ENCODE data around the gene BABAM2. TPM values are rescaled to one million over a fixed set of nuclear protein-coding genes. Genes with fewer than 3 reads are reported as not detected.
"Not testable (repeated sequence)": the region's sequence is repeated elsewhere in the genome, so short reads cannot be mapped to it uniquely, and the experiment has no call there.

The BABAM2 gene
- total RNA-seq, 3 donors from 2014 or later: 34.8 to 42.4 (median 41.3) TPM

DNA sequence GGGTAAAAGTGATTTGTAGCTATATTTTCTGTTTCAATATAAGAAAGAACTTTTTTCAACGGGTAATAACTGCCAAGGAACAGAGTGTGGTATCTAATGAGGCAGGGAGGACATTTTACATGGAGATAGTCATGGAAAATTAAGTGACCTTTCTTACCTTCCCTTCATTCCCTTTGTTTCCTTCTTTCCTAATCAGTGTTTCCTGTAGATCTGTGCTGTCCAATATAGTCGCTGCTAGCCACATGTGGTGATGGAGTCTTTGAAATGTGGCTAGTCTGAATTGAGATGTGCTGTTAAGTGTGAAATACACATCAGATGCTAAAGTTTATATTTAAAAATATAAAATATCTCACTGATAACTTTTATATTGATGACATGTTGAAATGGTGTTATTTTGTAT is 81.8 kb downstream of the BABAM2 start:
- no peak for DNase-seq

DNA sequence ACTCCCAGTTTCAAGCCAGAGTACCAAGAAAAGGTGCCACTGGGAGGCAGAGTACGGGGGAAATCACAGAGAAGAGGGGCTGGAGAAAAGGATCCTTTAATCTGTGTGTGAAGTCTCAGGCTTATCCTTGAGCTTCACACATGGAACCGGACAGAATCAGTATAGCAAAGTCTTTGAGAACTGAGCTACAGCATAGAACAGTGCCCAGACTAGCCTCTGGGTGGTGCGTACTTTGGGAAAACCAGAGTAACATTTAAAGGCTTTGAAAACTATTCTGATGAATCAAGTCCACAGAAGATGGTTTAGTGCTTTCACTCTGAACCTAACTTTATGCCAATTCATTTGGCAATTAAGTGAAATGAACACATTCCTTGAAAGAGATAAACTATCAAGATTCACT is 83.1 kb downstream of the BABAM2 start:
- Histone ChIP-seq H3K9me3 (peaks cover 3% of the 10 kb centered on the region), H3K36me3 (ENCODE audit: low read depth) (no peaks in the 10 kb centered on the region), H3K4me3 (no peak overlapping the region), H3K4me1 (ENCODE audit: low read depth) (no peaks in the 10 kb centered on the region)
- no peak for DNase-seq
- TF ChIP-seq, protein P1, sequence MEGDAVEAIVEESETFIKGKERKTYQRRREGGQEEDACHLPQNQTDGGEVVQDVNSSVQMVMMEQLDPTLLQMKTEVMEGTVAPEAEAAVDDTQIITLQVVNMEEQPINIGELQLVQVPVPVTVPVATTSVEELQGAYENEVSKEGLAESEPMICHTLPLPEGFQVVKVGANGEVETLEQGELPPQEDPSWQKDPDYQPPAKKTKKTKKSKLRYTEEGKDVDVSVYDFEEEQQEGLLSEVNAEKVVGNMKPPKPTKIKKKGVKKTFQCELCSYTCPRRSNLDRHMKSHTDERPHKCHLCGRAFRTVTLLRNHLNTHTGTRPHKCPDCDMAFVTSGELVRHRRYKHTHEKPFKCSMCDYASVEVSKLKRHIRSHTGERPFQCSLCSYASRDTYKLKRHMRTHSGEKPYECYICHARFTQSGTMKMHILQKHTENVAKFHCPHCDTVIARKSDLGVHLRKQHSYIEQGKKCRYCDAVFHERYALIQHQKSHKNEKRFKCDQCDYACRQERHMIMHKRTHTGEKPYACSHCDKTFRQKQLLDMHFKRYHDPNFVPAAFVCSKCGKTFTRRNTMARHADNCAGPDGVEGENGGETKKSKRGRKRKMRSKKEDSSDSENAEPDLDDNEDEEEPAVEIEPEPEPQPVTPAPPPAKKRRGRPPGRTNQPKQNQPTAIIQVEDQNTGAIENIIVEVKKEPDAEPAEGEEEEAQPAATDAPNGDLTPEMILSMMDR (IDR thresholded peaks at IDR 0.05): no peak
- intact Hi-C loops (cut with DNase I, micrococcal nuclease): no loop called here
- ATAC-seq: no peak

More for the DNA sequence above, 81.8 kb downstream of the BABAM2 start:
- H3K36me3 ChIP-seq (ENCODE audit: low read depth): no peaks in the 10 kb centered on the region
- intact Hi-C loops (cut with DNase I, micrococcal nuclease): no loop called here
- peaks cover 14% of the 10 kb centered on the region for H3K9me3 ChIP-seq
- no peaks in the 10 kb centered on the region for H3K4me1 ChIP-seq (ENCODE audit: low read depth)
- TF ChIP-seq, protein P1 (IDR thresholded peaks at IDR 0.05): no peak
- H3K4me3 ChIP-seq: no peak overlapping the region
- no peak for ATAC-seq

DNA sequence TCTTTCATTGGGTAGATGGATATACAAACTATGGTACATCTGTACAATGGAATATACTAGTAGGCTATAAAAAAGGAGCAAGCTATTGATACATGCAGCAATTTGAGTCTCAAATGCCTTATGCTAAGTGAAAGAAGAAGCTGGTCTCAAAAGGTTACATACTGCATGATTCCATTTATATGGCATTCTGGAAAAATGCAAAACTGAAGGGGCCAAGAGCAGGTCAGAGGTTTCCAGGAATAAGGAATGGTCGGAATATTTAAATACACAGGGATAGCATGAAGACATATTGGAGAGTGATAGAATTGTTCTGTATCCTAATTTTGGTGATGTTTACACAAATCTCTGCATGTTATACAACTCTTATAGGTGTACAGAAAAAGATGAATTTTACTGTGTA is 85.8 kb downstream of the BABAM2 start:
- no peaks in the 10 kb centered on the region for H3K36me3 ChIP-seq (ENCODE audit: low read depth)
- TF ChIP-seq, protein P1 (IDR thresholded peaks at IDR 0.05): no peak
- no peaks in the 10 kb centered on the region for H3K9me3 ChIP-seq
- H3K4me1 ChIP-seq (ENCODE audit: low read depth): no peaks in the 10 kb centered on the region
- H3K4me3 ChIP-seq: no peak overlapping the region
- ATAC-seq (no peak), DNase-seq (no peak)
- intact Hi-C loops (cut with DNase I, micrococcal nuclease): no loop called here

DNA sequence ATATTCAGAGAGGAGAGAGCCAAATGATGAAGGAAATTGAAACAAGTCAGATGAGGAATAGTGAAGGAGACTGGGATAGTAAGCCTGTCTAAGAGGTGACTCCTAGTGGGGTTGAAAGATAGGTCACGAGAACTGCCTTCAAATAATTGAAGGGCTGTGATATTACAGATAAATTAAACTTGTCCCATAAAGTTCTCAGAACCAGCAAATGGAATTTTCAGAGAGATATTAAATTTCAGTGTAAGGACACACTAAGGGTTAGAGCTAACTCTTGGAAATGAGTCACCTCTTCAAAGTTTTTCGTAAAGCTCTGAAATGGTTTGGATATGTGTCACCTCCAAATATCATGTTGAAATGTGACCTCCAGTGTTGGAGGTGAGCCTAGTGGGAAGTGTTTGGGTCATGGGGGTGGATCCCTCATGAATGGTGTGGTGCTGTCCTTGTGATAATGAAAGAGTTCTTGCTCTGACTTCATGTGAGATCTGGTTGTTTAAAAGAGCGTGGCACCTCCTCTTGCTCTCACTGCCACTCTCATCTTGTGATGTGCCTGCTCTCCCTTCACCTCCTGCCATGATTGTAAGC is 87.3 kb downstream of the BABAM2 start:
- Histone ChIP-seq H3K4me3 (no peak overlapping the region), H3K36me3 (ENCODE audit: low read depth) (no peaks in the 10 kb centered on the region), H3K9me3 (no peaks in the 10 kb centered on the region), H3K4me1 (ENCODE audit: low read depth) (no peaks in the 10 kb centered on the region)
- TF ChIP-seq, protein P1 (IDR thresholded peaks at IDR 0.05): no peak
- DNase-seq (no peak), ATAC-seq (no peak)
- intact Hi-C loops (cut with DNase I, micrococcal nuclease): no loop called here

DNA sequence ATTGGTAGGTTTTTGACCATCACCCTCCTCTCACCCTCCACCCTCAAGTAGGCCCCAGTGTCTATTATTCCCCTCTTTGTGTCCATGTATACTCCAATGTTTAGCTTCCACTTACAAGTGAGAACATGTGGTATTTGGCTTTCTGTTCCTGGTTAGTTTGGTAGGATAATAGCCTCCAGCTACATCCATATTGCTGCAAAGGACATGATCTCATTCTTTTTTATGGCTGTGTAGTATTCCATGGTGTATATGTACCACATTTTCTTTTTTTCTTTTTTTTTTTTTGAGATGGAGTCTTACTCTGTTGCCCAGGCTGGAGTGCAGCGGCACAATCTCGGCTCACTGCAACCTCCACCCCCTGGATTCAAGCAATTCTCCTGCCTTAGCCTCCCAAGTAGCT is 88.2 kb downstream of the BABAM2 start:
- DNase-seq; H3K36me3 ChIP-seq (ENCODE audit: low read depth); intact Hi-C loops (cut with DNase I, micrococcal nuclease); H3K4me1 ChIP-seq (ENCODE audit: low read depth); H3K4me3 ChIP-seq; ATAC-seq; H3K9me3 ChIP-seq: not testable (repeated sequence)

DNA sequence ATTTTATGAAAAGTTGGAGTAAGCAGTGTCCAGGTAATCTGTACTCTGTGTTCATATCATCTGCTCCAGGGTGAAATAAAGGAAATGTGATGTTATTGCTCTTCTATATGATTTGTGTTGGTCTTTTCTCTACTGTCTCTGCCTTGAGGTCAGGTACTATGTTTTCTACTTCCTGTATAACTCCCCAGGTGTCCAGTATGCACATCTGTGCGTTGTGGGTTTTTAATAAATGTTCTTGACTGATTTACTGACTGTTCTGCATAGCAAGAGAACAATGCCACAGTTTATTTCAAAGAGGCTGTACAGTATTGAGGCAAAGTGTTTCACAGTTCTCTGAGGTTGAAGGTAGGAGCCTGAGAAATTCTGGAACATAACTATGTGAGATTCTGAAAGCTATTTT is 89.7 kb downstream of the BABAM2 start:
- Histone ChIP-seq H3K4me1 (ENCODE audit: low read depth) (no peaks in the 10 kb centered on the region), H3K36me3 (ENCODE audit: low read depth) (no peaks in the 10 kb centered on the region), H3K9me3 (no peaks in the 10 kb centered on the region), H3K4me3 (no peak overlapping the region)
- intact Hi-C loops (cut with DNase I, micrococcal nuclease): no loop called here
- DNase-seq (no peak), ATAC-seq (no peak)
- TF ChIP-seq, protein P1 (IDR thresholded peaks at IDR 0.05): no peak

All from mucosa of descending colon (tissue), 3 donors.